ENCODE measurements around the gene IER3. TPM values are rescaled to one million over a fixed set of nuclear protein-coding genes. Genes with fewer than 3 reads are reported as not detected.
"Not testable (repeated sequence)": the region's sequence is repeated elsewhere in the genome, so short reads cannot be mapped to it uniquely, and the experiment has no call there.

The IER3 gene
- total RNA-seq, 2 experiments from 2014 or later: 167 to 171 TPM

DNA sequence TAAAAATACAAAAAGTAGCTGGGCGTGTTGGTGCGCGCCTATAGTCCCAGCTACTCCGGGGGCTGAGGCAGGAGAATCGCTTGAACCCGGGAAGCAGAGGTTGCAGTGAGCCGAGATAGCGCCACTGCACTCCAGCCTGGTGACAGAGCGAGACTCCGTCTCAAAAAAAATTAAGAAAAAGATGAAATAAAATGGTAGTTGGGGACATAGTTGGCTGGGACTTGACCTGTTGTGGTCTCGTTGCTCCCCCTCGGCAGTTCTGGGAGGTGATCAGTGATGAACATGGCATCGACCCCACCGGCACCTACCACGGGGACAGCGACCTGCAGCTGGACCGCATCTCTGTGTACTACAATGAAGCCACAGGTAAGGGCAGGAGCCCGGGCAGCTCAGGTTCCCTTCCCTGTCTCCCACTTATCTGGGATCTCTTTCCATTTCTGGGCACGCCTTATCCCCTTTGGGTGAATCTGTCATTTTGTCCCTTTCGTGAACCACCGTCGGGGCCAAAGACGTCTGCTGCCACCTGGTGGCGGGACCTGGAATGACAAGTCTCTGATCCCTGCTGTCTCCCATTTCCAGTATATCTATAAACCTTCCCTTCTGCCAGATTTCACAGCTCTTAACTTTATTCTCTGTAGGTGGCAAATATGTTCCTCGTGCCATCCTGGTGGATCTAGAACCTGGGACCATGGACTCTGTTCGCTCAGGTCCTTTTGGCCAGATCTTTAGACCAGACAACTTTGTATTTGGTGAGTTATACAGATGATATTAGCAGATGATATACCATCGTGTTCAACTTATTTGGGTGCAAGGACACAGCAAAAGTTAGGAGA lies 21.9 kb downstream of the IER3 start:
- intact Hi-C loops (cut with micrococcal nuclease): loop anchor here (1.0 to 10.0 kb wide), 3 partner anchors 15 to 362 kb away; no protein-coding TSS in a partner anchor
- Mint-ChIP-seq H3K36me3 (peaks cover 52% of the 10 kb centered on the region), H3K4me3 (peak overlapping the region; percentile 92), H3K4me1 (ENCODE audit: low read depth) (peaks cover 44% of the 10 kb centered on the region), H3K9me3 (no peaks in the 10 kb centered on the region), H3K27me3 (peaks cover 1% of the 10 kb centered on the region), H3K27ac (peak overlapping the region; percentile 95)
- DNase-seq: peak; percentile 90
- CTCF ChIA-PET: interaction anchor here (0.6 to 24.6 kb wide), 23 partner anchors 9 to 240 kb away, joined by 3 to 628 read pairs (median 4); partner anchors contain the start of genes ATAT1, C6orf136 and DHX16
- POLR2A ChIA-PET: interaction anchor here (0.7 to 9.7 kb wide), 14 partner anchors 9 to 240 kb away, joined by 3 to 209 read pairs (median 4); partner anchors contain the start of genes C6orf136, MRPS18B, NRM and PPP1R18

GRCh38 chr6:30722025-30722279 lies 22.4 kb downstream of the IER3 start:
- H3K27me3 Mint-ChIP-seq, H3K9me3 Mint-ChIP-seq: not testable (repeated sequence)
- Mint-ChIP-seq H3K4me3 (peak overlapping the region; percentile 92), H3K27ac (peak overlapping the region; percentile 95), H3K36me3 (peaks cover 54% of the 10 kb centered on the region), H3K4me1 (ENCODE audit: low read depth) (peaks cover 44% of the 10 kb centered on the region)
- peak; percentile 39 for DNase-seq
- intact Hi-C loops (cut with micrococcal nuclease): loop anchor here (1.0 to 10.0 kb wide), 3 partner anchors 15 to 363 kb away; no protein-coding TSS in a partner anchor
- CTCF ChIA-PET: interaction anchor here (0.7 to 24.6 kb wide), 21 partner anchors 9 to 240 kb away, joined by 3 to 628 read pairs (median 5); partner anchors contain the start of genes ATAT1, C6orf136, DHX16 and MRPS18B
- POLR2A ChIA-PET: interaction anchor here (0.8 to 9.7 kb wide), 11 partner anchors 8 to 240 kb away, joined by 3 to 209 read pairs (median 5); partner anchors contain the start of genes C6orf136, MRPS18B, NRM and PPP1R18

GRCh38 chr6:30721198-30722024 lies 22.9 kb downstream of the IER3 start:
- POLR2A ChIA-PET: interaction anchor here (0.7 to 9.7 kb wide), 13 partner anchors 9 to 239 kb away, joined by 3 to 209 read pairs (median 4); partner anchors contain the start of genes C6orf136, MRPS18B, NRM and PPP1R18
- peaks cover 48% of the 10 kb centered on the region for H3K4me1 Mint-ChIP-seq (ENCODE audit: low read depth)
- H3K27ac Mint-ChIP-seq: peak overlapping the region; percentile 95
- H3K4me3 Mint-ChIP-seq: peak overlapping the region; percentile 92
- peaks cover 59% of the 10 kb centered on the region for H3K36me3 Mint-ChIP-seq
- CTCF ChIA-PET: interaction anchor here (0.7 to 24.6 kb wide), 17 partner anchors 10 to 180 kb away, joined by 3 to 628 read pairs (median 6); partner anchors contain the start of genes DHX16, MRPS18B and PPP1R10
- peaks cover 1% of the 10 kb centered on the region for H3K27me3 Mint-ChIP-seq
- no peaks in the 10 kb centered on the region for H3K9me3 Mint-ChIP-seq
- peak; percentile 95 for DNase-seq
- intact Hi-C loops (cut with micrococcal nuclease): loop anchor here (1.0 to 10.0 kb wide), 5 partner anchors 16 to 363 kb away; partner anchors contain the start of genes C6orf136 and HLA-E

GRCh38 chr6:30720738-30721197 lies 23.6 kb downstream of the IER3 start:
- peak overlapping the region; percentile 95 for H3K27ac Mint-ChIP-seq
- H3K4me3 Mint-ChIP-seq: peak overlapping the region; percentile 92
- peak; percentile 76 for DNase-seq
- H3K27me3 Mint-ChIP-seq: peaks cover 1% of the 10 kb centered on the region
- peaks cover 62% of the 10 kb centered on the region for H3K36me3 Mint-ChIP-seq
- H3K9me3 Mint-ChIP-seq: no peaks in the 10 kb centered on the region
- CTCF ChIA-PET: interaction anchor here (1.0 to 24.6 kb wide), 8 partner anchors 11 to 179 kb away, joined by 3 to 628 read pairs (median 8); partner anchors contain the start of genes DHX16, MRPS18B and PPP1R10
- POLR2A ChIA-PET: interaction anchor here (0.7 to 9.7 kb wide), 7 partner anchors 10 to 150 kb away, joined by 3 to 209 read pairs (median 8); partner anchors contain the start of genes ABCF1, MRPS18B, NRM and PPP1R18
- H3K4me1 Mint-ChIP-seq (ENCODE audit: low read depth): peaks cover 52% of the 10 kb centered on the region
- intact Hi-C loops (cut with micrococcal nuclease): loop anchor here (2.0 to 10.0 kb wide), 3 partner anchors 74 to 364 kb away; partner anchors contain the start of genes C6orf136 and HLA-E

DNA sequence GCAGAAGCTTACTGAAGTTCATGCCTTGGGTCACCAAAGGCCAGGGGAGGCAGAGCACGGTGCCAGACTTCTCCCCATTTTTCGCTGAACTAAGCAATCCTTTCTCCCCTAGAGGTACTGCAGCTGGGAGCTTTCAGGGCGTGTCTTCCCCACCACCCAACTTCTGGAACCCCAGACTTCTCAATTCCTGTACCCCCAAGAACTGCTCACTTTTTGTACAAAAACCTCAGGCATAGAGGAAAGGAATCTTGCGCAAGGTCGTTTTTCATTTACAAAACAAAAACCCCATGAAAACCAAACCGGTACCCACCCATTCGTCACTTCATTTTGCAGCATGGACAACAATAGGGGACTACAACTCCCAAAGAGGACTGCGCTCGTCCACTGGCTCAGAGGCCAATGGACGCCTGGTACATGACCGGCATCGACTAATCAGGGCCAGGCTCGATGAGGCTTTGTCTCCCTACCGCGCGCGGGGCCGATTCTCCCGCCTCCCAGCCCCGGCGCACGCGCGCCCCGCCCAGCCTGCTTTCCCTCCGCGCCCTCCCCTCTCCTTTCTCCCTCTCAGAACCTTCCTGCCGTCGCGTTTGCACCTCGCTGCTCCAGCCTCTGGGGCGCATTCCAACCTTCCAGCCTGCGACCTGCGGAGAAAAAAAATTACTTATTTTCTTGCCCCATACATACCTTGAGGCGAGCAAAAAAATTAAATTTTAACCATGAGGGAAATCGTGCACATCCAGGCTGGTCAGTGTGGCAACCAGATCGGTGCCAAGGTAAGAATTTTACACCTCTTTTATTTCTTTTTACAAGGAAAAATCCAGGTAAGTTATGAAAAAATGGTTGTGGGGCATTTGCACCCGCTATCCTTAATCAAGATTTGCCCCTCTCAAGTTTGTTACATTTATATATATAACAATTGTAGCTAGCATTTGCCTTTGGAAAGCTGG lies 24.3 kb downstream of the IER3 start, which contains the start of gene TUBB:
TSS of gene TUBB (plus strand) at position 562 of the 947 bp plus-strand sequence. CDS start at position 717, 155 bp downstream.
- H3K4me1 Mint-ChIP-seq (ENCODE audit: low read depth): peaks cover 55% of the 10 kb centered on the region

DNA sequence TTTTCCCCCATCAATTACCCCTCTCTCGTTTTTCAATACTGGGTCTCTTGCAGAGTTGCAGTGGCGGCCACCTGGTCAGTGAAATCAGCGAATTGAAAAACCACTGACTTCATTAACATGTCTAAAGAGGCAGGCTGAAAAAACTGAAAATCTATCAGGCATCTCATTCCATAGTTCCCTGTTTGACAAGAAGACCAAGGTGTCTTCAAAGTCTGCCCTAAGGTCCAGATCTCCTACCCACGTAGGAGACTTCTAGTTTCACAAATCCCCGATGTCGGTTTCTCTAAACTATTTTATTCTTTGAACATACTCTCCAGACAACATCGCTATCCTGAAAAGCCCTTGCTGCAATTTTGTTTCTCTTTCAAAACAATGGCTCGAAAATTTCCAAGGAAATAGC lies 25.0 kb downstream of the IER3 start:
- DNase-seq: no peak
- Mint-ChIP-seq H3K9me3 (no peaks in the 10 kb centered on the region), H3K27me3 (peaks cover 1% of the 10 kb centered on the region), H3K4me3 (peak overlapping the region; percentile 92), H3K4me1 (ENCODE audit: low read depth) (peaks cover 54% of the 10 kb centered on the region), H3K27ac (peak overlapping the region; percentile 95), H3K36me3 (peaks cover 64% of the 10 kb centered on the region)
- ChIA-PET POLR2A (interaction anchor here (9.7 kb wide), 1 partner anchor 34 kb away, joined by 209 read pairs; the partner anchor contains the start of genes NRM and PPP1R18), CTCF (interaction anchor here (0.6 to 24.6 kb wide), 5 partner anchors 11 to 123 kb away, joined by 3 to 628 read pairs (median 3); partner anchors contain the start of gene DHX16)
- intact Hi-C loops (cut with micrococcal nuclease): no loop called here

More for the DNA sequence above, 24.3 kb downstream of the IER3 start, which contains the start of gene TUBB:
- H3K36me3 Mint-ChIP-seq: peaks cover 64% of the 10 kb centered on the region
- peak within 1 kb of the TSS; percentile 95 for H3K27ac Mint-ChIP-seq
- H3K4me3 Mint-ChIP-seq: peak within 1 kb of the TSS; percentile 92
- H3K9me3 Mint-ChIP-seq: no peaks in the 10 kb centered on the region
- intact Hi-C loops (cut with micrococcal nuclease): loop anchor here (2.0 to 10.0 kb wide), 3 partner anchors 73 to 365 kb away; partner anchors contain the start of genes C6orf136 and HLA-E
- peaks cover 1% of the 10 kb centered on the region for H3K27me3 Mint-ChIP-seq
- CTCF ChIA-PET: interaction anchor here (0.6 to 24.6 kb wide), 4 partner anchors 11 to 124 kb away, joined by 3 to 628 read pairs (median 5); partner anchors contain the start of gene DHX16
- DNase-seq: peak; percentile 97
- POLR2A ChIA-PET: interaction anchor here (0.7 to 9.7 kb wide), 6 partner anchors 10 to 149 kb away, joined by 3 to 209 read pairs (median 11); partner anchors contain the start of genes ABCF1, MRPS18B, NRM and PPP1R18

DNA sequence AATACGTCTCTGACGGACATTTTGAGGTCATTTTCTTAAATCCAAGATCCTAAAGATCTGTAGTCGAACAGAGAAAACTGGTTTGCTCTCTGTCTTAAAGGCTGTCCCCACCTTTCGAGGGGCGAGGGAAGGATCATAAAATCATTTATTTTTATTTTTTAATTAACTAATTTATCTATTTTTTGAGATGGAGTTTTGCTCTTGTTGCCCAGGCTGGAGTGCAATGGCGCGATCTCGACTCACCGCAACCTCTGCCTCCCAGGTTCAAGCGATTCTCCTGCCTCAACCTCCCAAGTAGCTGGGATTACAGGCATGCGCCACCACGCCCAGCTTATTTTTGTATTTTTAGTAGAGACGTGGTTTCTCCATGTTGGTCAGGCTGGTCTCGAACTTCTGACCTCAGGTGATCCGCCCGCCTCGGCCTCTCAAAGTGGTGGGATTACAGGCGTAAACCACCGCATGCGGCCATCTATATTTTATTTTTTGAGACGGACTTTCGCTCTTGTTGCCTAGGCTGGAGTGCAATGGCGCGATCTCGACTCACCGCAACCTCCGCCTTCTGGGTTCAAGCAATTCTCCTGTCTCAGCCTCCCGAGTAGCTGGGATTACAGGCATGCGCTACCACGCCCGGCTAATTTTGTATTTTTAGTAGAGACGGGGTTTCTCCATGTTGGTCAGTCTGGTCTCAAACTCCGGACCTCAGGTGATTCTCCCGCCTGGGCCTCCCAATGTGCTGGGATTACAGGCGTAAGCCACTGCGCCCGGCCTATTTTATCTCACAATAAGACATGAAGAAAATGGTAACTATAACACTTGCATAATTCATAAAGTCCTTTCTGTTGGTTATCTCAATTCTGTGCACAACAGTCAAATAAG lies 26.3 kb downstream of the IER3 start:
- ChIA-PET POLR2A (interaction anchor here (0.8 to 9.7 kb wide), 8 partner anchors 13 to 112 kb away, joined by 3 to 209 read pairs (median 6); partner anchors contain the start of genes DHX16, IER3, MRPS18B and NRM), CTCF (interaction anchor here (0.7 to 24.6 kb wide), 5 partner anchors 11 to 372 kb away, joined by 3 to 628 read pairs (median 3); partner anchors contain the start of gene DHX16)
- DNase-seq, H3K27me3 Mint-ChIP-seq, H3K9me3 Mint-ChIP-seq: not testable (repeated sequence)
- Mint-ChIP-seq H3K27ac (peak overlapping the region; percentile 99), H3K4me1 (ENCODE audit: low read depth) (peaks cover 41% of the 10 kb centered on the region), H3K4me3 (peak overlapping the region; percentile 92), H3K36me3 (peaks cover 62% of the 10 kb centered on the region)
- intact Hi-C loops (cut with micrococcal nuclease): loop anchor here (1.0 to 2.0 kb wide), 5 partner anchors 24 to 161 kb away; partner anchors contain the start of genes ABCF1, FLOT1, GNL1 and MRPS18B

- intact Hi-C loops (cut with micrococcal nuclease): loop anchor here (1.0 to 2.0 kb wide), 5 partner anchors 25 to 160 kb away; partner anchors contain the start of genes ABCF1, FLOT1, GNL1 and MRPS18B
- Mint-ChIP-seq H3K4me1 (ENCODE audit: low read depth) (peaks cover 40% of the 10 kb centered on the region), H3K9me3 (no peaks in the 10 kb centered on the region), H3K27ac (peak within 1 kb of the TSS; percentile 99), H3K27me3 (no peaks in the 10 kb centered on the region), H3K36me3 (peaks cover 62% of the 10 kb centered on the region), H3K4me3 (peak within 1 kb of the TSS; percentile 92)
- ChIA-PET CTCF (interaction anchor here (0.5 to 24.6 kb wide), 7 partner anchors 10 to 371 kb away, joined by 3 to 628 read pairs (median 3); partner anchors contain the start of gene DHX16), POLR2A (interaction anchor here (0.5 to 9.7 kb wide), 14 partner anchors 11 to 160 kb away, joined by 3 to 209 read pairs (median 5); partner anchors contain the start of genes DHX16, IER3, MRPS18B and NRM)
- DNase-seq: peak; percentile 100
Measured at GRCh38 chr6:30717129-30717844, 27.1 kb downstream of the IER3 start, which contains the start of gene MDC1. Gene MDC1, minus strand, starts transcription at chr6:30717281. Its CDS starts 2,106 bp downstream, at chr6:30715175.
